Measurements from ENCODE around the gene MRPL45. TPM values are rescaled to one million over a fixed set of nuclear protein-coding genes. Genes with fewer than 3 reads are reported as not detected.

Gene MRPL45
- total RNA-seq, 4 donors from 2014 or later = 27.6 to 35.3 (median 29.2) TPM

- WGBS = 12% methylated on average over 8 of the region's 8 CpGs
- peak overlapping the region; percentile 84 to 99 (median 98) for H3K4me3 ChIP-seq
These were observed 56.2 kb downstream of the MRPL45 start for GRCh38 chr17:38353086-38353604.

GRCh38 chr17:38353668-38354067, 56.7 kb downstream of the MRPL45 start:
- Histone ChIP-seq H3K4me1 (peaks cover 42 to 69% (median 64%) of the 10 kb centered on the region in 4 donors), H3K4me3 (peak overlapping the region; percentile 84 to 99 (median 98)), H3K27me3 (no peaks in the 10 kb centered on the region), H3K9me3 (no peaks in the 10 kb centered on the region), H3K27ac (replicated peaks in 1 of 4) (peak overlapping the region in 1 of 4 donors; percentile 95), H3K36me3 (no peaks in the 10 kb centered on the region)
- no peak for DNase-seq (ENCODE audit: extremely low spot score)
- 72% methylated on average over 13 of the region's 13 CpGs for WGBS
- intact Hi-C loops (cut with DNase I) = loop anchor here (10.0 kb wide), 1 partner anchor 141 kb away; no protein-coding TSS in a partner anchor
- TF ChIP-seq POLR2A (IDR thresholded peaks at IDR 0.05; ENCODE audit: low read depth) = no peak
- no peak for TF ChIP-seq POLR2AphosphoS5 (IDR thresholded peaks at IDR 0.05)
- TF ChIP-seq EP300 (IDR thresholded peaks at IDR 0.05) = no peak
- TF ChIP-seq CTCF (IDR thresholded peaks at IDR 0.05) = no peak

More at GRCh38 chr17:38353086-38353604, 56.2 kb downstream of the MRPL45 start:
- Histone ChIP-seq H3K27me3 (no peaks in the 10 kb centered on the region), H3K4me1 (peaks cover 38 to 63% (median 59%) of the 10 kb centered on the region in 4 donors), H3K9me3 (no peaks in the 10 kb centered on the region), H3K36me3 (no peaks in the 10 kb centered on the region), H3K27ac (replicated peaks in 1 of 4) (peak overlapping the region; percentile 91 to 95 (median 94))
- TF ChIP-seq POLR2A (IDR thresholded peaks at IDR 0.05; ENCODE audit: low read depth) (no peak), POLR2AphosphoS5 (IDR thresholded peaks at IDR 0.05) (no peak), CTCF (IDR thresholded peaks at IDR 0.05) (no peak), EP300 (IDR thresholded peaks at IDR 0.05) (no peak)
- intact Hi-C loops (cut with DNase I) = loop anchor here (10.0 kb wide), 1 partner anchor 142 kb away; no protein-coding TSS in a partner anchor
- no peak for DNase-seq (ENCODE audit: extremely low spot score)

GRCh38 chr17:38354466-38354865, 57.5 kb downstream of the MRPL45 start:
- intact Hi-C loops (cut with DNase I) = loop anchor here (10.0 kb wide), 1 partner anchor 140 kb away; no protein-coding TSS in a partner anchor
- 86% methylated on average over 7 of the region's 7 CpGs for WGBS
- TF ChIP-seq POLR2AphosphoS5 (IDR thresholded peaks at IDR 0.05) (no peak), POLR2A (IDR thresholded peaks at IDR 0.05; ENCODE audit: low read depth) (no peak)
- Histone ChIP-seq H3K36me3 (no peaks in the 10 kb centered on the region), H3K4me3 (no peak overlapping the region), H3K9me3 (no peaks in the 10 kb centered on the region), H3K27me3 (no peaks in the 10 kb centered on the region), H3K27ac (replicated peaks in 1 of 4) (no peak overlapping the region), H3K4me1 (peaks cover 48 to 72% (median 71%) of the 10 kb centered on the region in 4 donors)
- no peak for DNase-seq (ENCODE audit: extremely low spot score)

- no peaks in the 10 kb centered on the region for H3K27me3 ChIP-seq
- no peaks in the 10 kb centered on the region for H3K9me3 ChIP-seq
- no peak for DNase-seq (ENCODE audit: extremely low spot score)
- no peaks in the 10 kb centered on the region for H3K36me3 ChIP-seq
- intact Hi-C loops (cut with DNase I) = loop anchor here (10.0 kb wide), 1 partner anchor 140 kb away; no protein-coding TSS in a partner anchor
- H3K4me1 ChIP-seq = peaks cover 48 to 73% (median 71%) of the 10 kb centered on the region in 4 donors
- H3K27ac ChIP-seq (replicated peaks in 1 of 4) = no peak overlapping the region
- H3K4me3 ChIP-seq = no peak overlapping the region
- WGBS = 85% methylated on average over 4 of the region's 4 CpGs
- TF ChIP-seq CTCF (IDR thresholded peaks at IDR 0.05) (no peak), POLR2AphosphoS5 (IDR thresholded peaks at IDR 0.05) (no peak), EP300 (IDR thresholded peaks at IDR 0.05) (no peak), POLR2A (IDR thresholded peaks at IDR 0.05; ENCODE audit: low read depth) (no peak)
These were observed 58.3 kb downstream of the MRPL45 start for GRCh38 chr17:38355251-38355650.

- H3K27ac ChIP-seq (replicated peaks in 1 of 4) = peak overlapping the region; percentile 29 to 50 (median 37)
- no peak for TF ChIP-seq CTCF (IDR thresholded peaks at IDR 0.05)
- TF ChIP-seq POLR2A (IDR thresholded peaks at IDR 0.05; ENCODE audit: low read depth) = no peak
- intact Hi-C loops (cut with DNase I) = loop anchor here (10.0 kb wide), 1 partner anchor 137 kb away; no protein-coding TSS in a partner anchor
- 49% methylated on average over 2 of the region's 2 CpGs for WGBS
- no peaks in the 10 kb centered on the region for H3K9me3 ChIP-seq
- no peak overlapping the region for H3K4me3 ChIP-seq
- H3K4me1 ChIP-seq = peaks cover 51 to 70% (median 66%) of the 10 kb centered on the region in 4 donors
- H3K36me3 ChIP-seq = peaks cover 0 to 8% (median 3%) of the 10 kb centered on the region in 4 donors
- DNase-seq (ENCODE audit: extremely low spot score) = no peak
- no peaks in the 10 kb centered on the region for H3K27me3 ChIP-seq
These were observed 60.6 kb downstream of the MRPL45 start for GRCh38 chr17:38357486-38358123.
